PC-3 (cell line): Measurements from ENCODE around the gene BRWD1. TPM values are rescaled to one million over a fixed set of nuclear protein-coding genes. Genes with fewer than 3 reads are reported as not detected.

Experiments
- ATAC-seq: fragments of 200-7000 bp; cut with Tn5 transposase; 2 replicates; pipeline ENCODE4 v1.9.1; 2020; ENCODE audit warnings: mild to moderate bottlenecking, moderate library complexity
- BruUV-seq: library from RNA; stranded (reverse); fragments of 400-500 nt; replicated peaks from 2 replicates; lab custom pipeline; 2021; lab: Mats Ljungman, UMichigan
- CTCF ChIA-PET: fragments of 300-600 bp; sonication (Branson Sonifier 250); formaldehyde crosslinking; loops from one replicate; lab custom pipeline; 2022; ENCODE audit warnings: antibody characterized with exemption; lab: Charles Lee
- POLR2A ChIA-PET: fragments of 300-600 bp; sonication (Branson Sonifier 250); formaldehyde crosslinking; loops from one replicate; lab custom pipeline; 2022; ENCODE audit warnings: antibody characterized with exemption; ENCODE audit not compliant: unreplicated experiment; lab: Charles Lee
- DNase-seq: peaks from one replicate; pipeline ENCODE4 v3.0.0-alpha.2; 2015
- H2AFZ ChIP-seq: fragments of 300-600 bp; sonication (generic); 2 replicates; pipeline ENCODE4 v1.6.0; 2016; ENCODE audit warnings: antibody characterized with exemption, low read length
- H3F3A ChIP-seq: fragments of 300-600 bp; sonication (generic); one replicate; pipeline ENCODE4 v1.6.0; 2017; ENCODE audit warnings: antibody characterized with exemption, low read length, control low read depth, mild to moderate bottlenecking; ENCODE audit not compliant: unreplicated experiment
- H3K27ac ChIP-seq: fragments of 300-600 bp; sonication (generic); 2 replicates; pipeline ENCODE4 v1.5.1; 2016; ENCODE audit warnings: mild to moderate bottlenecking, low read length
- H3K27me3 ChIP-seq: fragments of 300-600 bp; sonication (generic); 2 replicates; pipeline ENCODE4 v1.6.1; 2016; ENCODE audit warnings: low read length, mixed read lengths
- H3K36me3 ChIP-seq: fragments of 300-600 bp; sonication (generic); 2 replicates; pipeline ENCODE4 v1.6.1; 2016; ENCODE audit warnings: low read depth, mixed run types, low read length, mixed read lengths
- H3K4me1 ChIP-seq: fragments of 300-600 bp; sonication (generic); 2 replicates; pipeline ENCODE4 v1.5.1; 2016; ENCODE audit warnings: low read length; ENCODE audit not compliant: insufficient read depth
- H3K4me2 ChIP-seq: fragments of 300-600 bp; sonication (generic); 2 replicates; pipeline ENCODE4 v1.6.0; 2016; ENCODE audit warnings: low read length
- H3K4me3 ChIP-seq: fragments of 300-600 bp; sonication (generic); 2 replicates; pipeline ENCODE4 v1.5.1; 2016; ENCODE audit warnings: mild to moderate bottlenecking, low read length, mixed read lengths
- H3K79me2 ChIP-seq: fragments of 300-600 bp; sonication (generic); 2 replicates; pipeline ENCODE4 v1.6.1; 2017; ENCODE audit warnings: low read length, mixed read lengths
- H3K9ac ChIP-seq: fragments of 300-600 bp; sonication (generic); 2 replicates; pipeline ENCODE4 v1.6.0; 2016; ENCODE audit warnings: mild to moderate bottlenecking, low read length
- H3K9me2 ChIP-seq: fragments of 300-600 bp; sonication (generic); replicated peaks from 2 replicates; pipeline ENCODE4 v1.6.1; 2016; ENCODE audit warnings: mixed run types, low read length, mixed read lengths
- H3K9me3 ChIP-seq: fragments of 300-600 bp; sonication (generic); 2 replicates; pipeline ENCODE4 v1.6.1; 2016; ENCODE audit warnings: low read length, mixed read lengths
- H4K20me1 ChIP-seq: fragments of 300-600 bp; sonication (generic); 2 replicates; pipeline ENCODE4 v1.6.1; 2016; ENCODE audit warnings: low read length, mixed read lengths
- CTCF ChIP-seq: fragments of 300-600 bp; sonication (generic); conservative IDR thresholded peaks from 2 replicates; pipeline ENCODE4 v1.5.1; 2017; ENCODE audit warnings: antibody characterized with exemption, low read depth, mild to moderate bottlenecking, low read length
- EZH2 ChIP-seq: fragments of 300-600 bp; sonication (generic); IDR thresholded peaks from one replicate; pipeline ENCODE4 v1.6.1; 2017; ENCODE audit warnings: antibody characterized with exemption, mild to moderate bottlenecking, low read length; ENCODE audit not compliant: unreplicated experiment
- EZH2phosphoT487 ChIP-seq: fragments of 300-600 bp; sonication (generic); IDR thresholded peaks from 2 replicates; pipeline ENCODE4 v1.6.1; 2018; ENCODE audit warnings: mild to moderate bottlenecking, antibody characterized with exemption, low read length, borderline replicate concordance
- intact Hi-C: fragments of 100-400 bp; cut with micrococcal nuclease; formaldehyde crosslinking; loops from 2 replicates; pipeline ENCODE4 v1.9.0; 2023
- total RNA-seq: library from RNA; depleted of rRNA; stranded (reverse); fragments of >200 nt; gene quantifications from 2 replicates; pipeline ENCODE4 v1.2.3, GENCODE V29; 2014

BRWD1 gene
- total RNA-seq, 1 experiment from 2014 or later: 29.3 TPM

- Histone ChIP-seq H3K9ac (no peak overlapping the region), H3K4me3 (no peak overlapping the region), H3K4me2 (no peak overlapping the region), H3K4me1 (peaks cover 10% of the 10 kb centered on the region), H3K79me2 (peaks cover 41% of the 10 kb centered on the region), H3K9me2 (no peaks in the 10 kb centered on the region), H3K9me3 (no peaks in the 10 kb centered on the region), H4K20me1 (peaks cover 28% of the 10 kb centered on the region), H2AFZ (no peak overlapping the region), H3K36me3 (peaks cover 47% of the 10 kb centered on the region), H3K27me3 (no peaks in the 10 kb centered on the region), H3F3A (no peaks in the 10 kb centered on the region), H3K27ac (no peak overlapping the region)
- intact Hi-C loops: no loop called here
- CTCF ChIA-PET: no interaction called here
- ATAC-seq (no peak), DNase-seq (no peak)
- POLR2A ChIA-PET: interaction anchor here (0.7 kb wide), 1 partner anchor 346 kb away, joined by 3 read pairs; no protein-coding TSS in a partner anchor
- no TSS peak for BruUV-seq
- TF ChIP-seq CTCF: no peak
- no peak for TF ChIP-seq EZH2phosphoT487
- TF ChIP-seq EZH2: no peak
Observed at GRCh38 chr21:39178421-39178820, 135.0 kb downstream of the BRWD1 start.

DNA sequence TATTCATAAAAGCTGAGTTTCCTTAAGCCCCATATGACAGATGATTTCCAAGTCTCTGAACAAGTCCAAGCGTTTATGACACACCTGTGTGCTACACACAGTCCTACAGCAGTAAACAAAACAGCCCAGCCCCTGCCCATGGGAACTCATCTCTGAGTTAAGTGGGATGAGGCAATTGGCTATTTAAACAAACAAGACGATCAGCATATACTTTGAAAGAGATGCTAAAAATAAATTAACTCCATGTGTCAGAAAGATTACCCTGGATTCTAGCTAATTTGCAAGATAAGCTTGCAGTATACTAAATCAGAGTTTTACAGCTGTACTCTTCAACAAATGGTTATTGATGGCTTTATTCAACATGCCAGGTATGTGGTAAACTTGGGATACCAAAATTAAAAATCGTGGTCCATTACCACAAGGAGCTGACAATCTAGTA, 137.1 kb downstream of the BRWD1 start:
- no peaks in the 10 kb centered on the region for H3F3A ChIP-seq
- ChIA-PET POLR2A (interaction anchor here (0.5 to 0.7 kb wide), 2 partner anchors 17 to 525 kb away, joined by 3 to 9 read pairs; no protein-coding TSS in a partner anchor), CTCF (no interaction called here)
- no peaks in the 10 kb centered on the region for H3K9me2 ChIP-seq
- intact Hi-C loops: no loop called here
- peaks cover under 1% of the 10 kb centered on the region; the same call in 1 of the 2 replicates for H3K4me1 ChIP-seq
- no peak overlapping the region for H3K27ac ChIP-seq
- H3K79me2 ChIP-seq: peaks cover 22% of the 10 kb centered on the region
- H3K4me3 ChIP-seq: no peak overlapping the region
- no peaks in the 10 kb centered on the region for H3K9me3 ChIP-seq
- TF ChIP-seq EZH2phosphoT487: no peak
- TF ChIP-seq EZH2: no peak
- TF ChIP-seq CTCF: no peak
- no TSS peak for BruUV-seq
- DNase-seq: no peak
- H3K36me3 ChIP-seq: peaks cover 50% of the 10 kb centered on the region
- H3K27me3 ChIP-seq: no peaks in the 10 kb centered on the region
- H2AFZ ChIP-seq: no peak overlapping the region
- no peak overlapping the region for H3K4me2 ChIP-seq
- no peak overlapping the region for H3K9ac ChIP-seq
- ATAC-seq: no peak
- H4K20me1 ChIP-seq: peaks cover 17% of the 10 kb centered on the region

DNA sequence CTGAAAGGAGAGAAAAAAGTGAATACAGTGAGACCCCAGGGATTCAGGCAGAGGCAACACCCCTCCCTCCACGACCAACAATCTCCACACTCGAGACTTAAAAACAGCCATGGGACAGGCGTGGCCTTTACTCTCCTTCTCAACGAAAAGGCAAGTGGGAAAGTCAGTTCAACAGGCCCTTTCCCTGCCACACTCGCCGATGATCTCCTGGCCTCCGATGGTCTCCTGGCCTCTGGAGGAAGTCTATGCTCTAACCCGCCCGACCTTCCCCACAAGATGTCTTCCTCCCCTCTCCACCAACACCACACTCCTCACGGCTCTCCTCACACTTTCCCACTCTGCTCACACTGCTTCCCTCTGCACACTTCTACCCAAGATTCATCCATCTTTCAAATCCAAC, 137.8 kb downstream of the BRWD1 start:
- no peak for TF ChIP-seq CTCF
- no peak for TF ChIP-seq EZH2
- no peak for TF ChIP-seq EZH2phosphoT487
- no peaks in the 10 kb centered on the region for H3K9me3 ChIP-seq
- H3K36me3 ChIP-seq: peaks cover 46% of the 10 kb centered on the region
- no peaks in the 10 kb centered on the region for H3K9me2 ChIP-seq
- H4K20me1 ChIP-seq: peaks cover 11% of the 10 kb centered on the region
- H2AFZ ChIP-seq: no peak overlapping the region
- H3K27me3 ChIP-seq: no peaks in the 10 kb centered on the region
- no peak overlapping the region for H3K9ac ChIP-seq
- ATAC-seq (no peak), DNase-seq (no peak)
- H3K4me3 ChIP-seq: no peak overlapping the region
- intact Hi-C loops: loop anchor here (1.0 kb wide), 1 partner anchor 670 kb away; no protein-coding TSS in a partner anchor
- no peaks in the 10 kb centered on the region for H3F3A ChIP-seq
- H3K4me2 ChIP-seq: no peak overlapping the region
- CTCF ChIA-PET: no interaction called here
- POLR2A ChIA-PET: no interaction called here
- H3K4me1 ChIP-seq: no peaks in the 10 kb centered on the region
- BruUV-seq: no TSS peak
- peaks cover 16% of the 10 kb centered on the region for H3K79me2 ChIP-seq
- no peak overlapping the region for H3K27ac ChIP-seq
